ENCODE data around the gene LCORL. TPM values are rescaled to one million over a fixed set of nuclear protein-coding genes. Genes with fewer than 3 reads are reported as not detected.

LCORL gene
- total RNA-seq, 2 donors from 2014 or later: 6.4 to 6.6 TPM

DNA sequence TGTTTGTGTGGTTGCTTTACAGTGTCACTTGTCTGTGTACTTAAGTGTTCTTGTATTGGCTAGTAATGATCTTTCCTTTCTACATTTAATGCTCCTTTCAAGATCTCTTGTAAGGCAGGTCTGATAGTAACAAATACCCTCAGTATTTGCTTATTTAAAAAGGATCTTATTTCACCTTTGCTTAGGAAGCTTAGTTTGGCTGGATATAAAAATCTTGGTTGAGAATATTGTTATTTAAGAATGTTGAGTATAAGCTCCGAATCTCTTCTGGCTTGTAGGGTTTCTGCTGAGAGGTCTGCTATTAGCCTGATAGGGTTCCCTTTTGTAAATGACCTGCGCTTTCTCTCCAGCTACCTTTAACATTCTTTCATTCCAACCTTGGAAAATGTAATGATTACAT lies 35.7 kb downstream of the LCORL start:
- Mint-ChIP-seq H3K4me1 (no peaks in the 10 kb centered on the region), H3K27ac (no peak overlapping the region), H3K27me3 (no peaks in the 10 kb centered on the region), H3K9me3 (peaks cover 10% of the 10 kb centered on the region), H3K36me3 (ENCODE audit: low read depth) (no peaks in the 10 kb centered on the region), H3K4me3 (no peak overlapping the region)
- ATAC-seq (replicated peaks): no peak

DNA sequence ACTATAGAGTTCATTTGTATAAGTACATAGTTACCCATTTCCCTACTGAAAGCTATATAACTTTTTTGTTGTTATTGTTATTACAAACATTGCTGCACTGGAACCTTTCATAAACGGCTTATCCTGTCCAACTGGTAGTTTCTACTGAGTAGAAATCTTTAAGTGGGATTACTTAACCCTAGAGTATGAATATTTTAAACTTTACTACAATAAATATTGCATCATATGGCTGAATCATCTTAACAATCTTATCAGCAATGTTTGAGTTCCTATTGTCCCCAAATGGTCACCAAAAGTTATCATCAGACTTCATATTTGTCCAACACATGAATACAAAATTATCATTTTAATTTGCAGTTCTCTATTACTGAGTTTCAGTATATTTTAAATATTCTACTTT lies 40.5 kb downstream of the LCORL start:
- ATAC-seq (replicated peaks): no peak
- H3K4me1 Mint-ChIP-seq: peaks cover 4% of the 10 kb centered on the region
- H3K27me3 Mint-ChIP-seq: no peaks in the 10 kb centered on the region
- H3K4me3 Mint-ChIP-seq: no peak overlapping the region
- peaks cover 3% of the 10 kb centered on the region for H3K9me3 Mint-ChIP-seq
- no peaks in the 10 kb centered on the region for H3K36me3 Mint-ChIP-seq (ENCODE audit: low read depth)
- no peak overlapping the region for H3K27ac Mint-ChIP-seq

- no peaks in the 10 kb centered on the region for H3K4me1 Mint-ChIP-seq
- ATAC-seq (replicated peaks): no peak
These were observed 52.8 kb downstream of the LCORL start for GRCh38 chr4:17968721-17969120.

DNA sequence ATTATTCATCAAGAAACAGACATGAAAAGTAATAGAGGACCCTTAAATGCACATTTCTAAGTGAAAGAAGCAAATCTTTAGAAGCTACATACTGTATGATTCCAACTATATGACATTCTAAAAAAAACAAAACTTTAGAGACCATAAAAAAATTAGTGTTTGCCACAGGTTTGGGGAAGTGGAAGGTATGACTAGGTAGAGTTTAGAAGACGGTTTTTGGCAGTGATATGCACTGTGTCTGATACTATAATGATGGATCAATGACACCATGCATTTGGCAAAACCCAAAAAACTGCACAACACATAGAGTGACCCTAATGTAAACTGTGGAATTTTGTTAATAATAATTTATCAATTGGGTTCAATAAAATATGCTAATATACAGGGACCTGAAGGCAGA lies 54.5 kb downstream of the LCORL start:
- Mint-ChIP-seq H3K27me3 (no peaks in the 10 kb centered on the region), H3K27ac (no peak overlapping the region), H3K36me3 (ENCODE audit: low read depth) (peaks cover 4% of the 10 kb centered on the region), H3K4me3 (no peak overlapping the region), H3K4me1 (no peaks in the 10 kb centered on the region), H3K9me3 (no peaks in the 10 kb centered on the region)
- no peak for ATAC-seq (replicated peaks)

More at GRCh38 chr4:17968721-17969120, 52.8 kb downstream of the LCORL start:
- Mint-ChIP-seq H3K27ac (no peak overlapping the region), H3K36me3 (ENCODE audit: low read depth) (no peaks in the 10 kb centered on the region), H3K4me3 (no peak overlapping the region), H3K9me3 (no peaks in the 10 kb centered on the region), H3K27me3 (no peaks in the 10 kb centered on the region)

GRCh38 chr4:17966312-17966711 lies 55.2 kb downstream of the LCORL start:
- peaks cover 12% of the 10 kb centered on the region for H3K36me3 Mint-ChIP-seq (ENCODE audit: low read depth)
- no peaks in the 10 kb centered on the region for H3K9me3 Mint-ChIP-seq
- H3K27ac Mint-ChIP-seq: no peak overlapping the region
- no peaks in the 10 kb centered on the region for H3K27me3 Mint-ChIP-seq
- no peak for ATAC-seq (replicated peaks)
- H3K4me1 Mint-ChIP-seq: no peaks in the 10 kb centered on the region
- no peak overlapping the region for H3K4me3 Mint-ChIP-seq

DNA sequence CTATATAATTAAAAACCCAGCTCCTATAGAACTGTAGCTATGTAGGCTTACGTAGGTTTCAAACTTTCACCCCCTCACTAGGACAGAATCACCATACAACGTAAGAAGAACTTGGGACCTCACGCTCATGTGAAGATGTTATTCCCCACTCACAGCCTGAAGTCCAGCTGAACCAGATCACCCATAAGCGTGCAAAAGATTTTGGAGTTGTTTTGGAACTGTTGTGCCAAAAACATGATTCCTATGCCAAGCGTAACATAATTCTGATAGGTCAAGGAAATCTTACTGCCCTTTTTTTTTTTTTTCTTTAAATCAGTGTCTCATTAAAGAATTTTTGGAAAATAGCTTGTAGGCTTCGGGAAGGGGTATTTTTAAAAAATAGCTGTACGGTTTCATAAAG lies 57.0 kb downstream of the LCORL start:
- Mint-ChIP-seq H3K27ac (no peak overlapping the region), H3K9me3 (no peaks in the 10 kb centered on the region), H3K4me1 (no peaks in the 10 kb centered on the region), H3K4me3 (no peak overlapping the region), H3K36me3 (ENCODE audit: low read depth) (peaks cover 25% of the 10 kb centered on the region), H3K27me3 (no peaks in the 10 kb centered on the region)
- no peak for ATAC-seq (replicated peaks)

GRCh38 chr4:17962171-17962570 lies 59.4 kb downstream of the LCORL start:
- ATAC-seq (replicated peaks): no peak
- Mint-ChIP-seq H3K36me3 (ENCODE audit: low read depth) (peaks cover 42% of the 10 kb centered on the region), H3K9me3 (no peaks in the 10 kb centered on the region), H3K27ac (no peak overlapping the region), H3K27me3 (no peaks in the 10 kb centered on the region), H3K4me3 (no peak overlapping the region), H3K4me1 (no peaks in the 10 kb centered on the region)

GRCh38 chr4:17961249-17961648 lies 60.3 kb downstream of the LCORL start:
- no peak overlapping the region for H3K4me3 Mint-ChIP-seq
- H3K9me3 Mint-ChIP-seq: no peaks in the 10 kb centered on the region
- H3K36me3 Mint-ChIP-seq (ENCODE audit: low read depth): peaks cover 44% of the 10 kb centered on the region
- H3K4me1 Mint-ChIP-seq: no peaks in the 10 kb centered on the region
- H3K27ac Mint-ChIP-seq: no peak overlapping the region
- H3K27me3 Mint-ChIP-seq: no peaks in the 10 kb centered on the region
- no peak for ATAC-seq (replicated peaks)

DNA sequence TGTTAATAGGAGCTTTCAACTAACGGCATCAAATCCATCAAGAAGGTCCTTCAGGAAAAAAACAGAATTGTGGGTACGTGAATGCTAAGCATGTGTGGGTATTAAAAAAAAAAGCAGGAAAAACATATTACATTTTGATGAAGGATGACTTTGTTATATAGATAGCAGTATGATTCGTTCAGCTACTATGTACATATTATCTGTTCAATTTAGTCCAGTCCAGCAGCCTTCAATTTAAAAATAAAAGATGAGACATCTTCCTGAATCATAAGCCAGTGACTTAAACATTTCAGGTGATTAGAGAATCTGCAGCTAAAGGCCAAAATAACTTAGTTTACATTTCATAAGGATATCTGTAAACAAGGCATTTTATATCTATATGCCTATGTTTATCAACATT lies 63.4 kb downstream of the LCORL start:
- Mint-ChIP-seq H3K9me3 (no peaks in the 10 kb centered on the region), H3K27ac (no peak overlapping the region), H3K4me3 (no peak overlapping the region), H3K36me3 (ENCODE audit: low read depth) (peaks cover 70% of the 10 kb centered on the region), H3K27me3 (no peaks in the 10 kb centered on the region), H3K4me1 (no peaks in the 10 kb centered on the region)
- ATAC-seq (replicated peaks): no peak

DNA sequence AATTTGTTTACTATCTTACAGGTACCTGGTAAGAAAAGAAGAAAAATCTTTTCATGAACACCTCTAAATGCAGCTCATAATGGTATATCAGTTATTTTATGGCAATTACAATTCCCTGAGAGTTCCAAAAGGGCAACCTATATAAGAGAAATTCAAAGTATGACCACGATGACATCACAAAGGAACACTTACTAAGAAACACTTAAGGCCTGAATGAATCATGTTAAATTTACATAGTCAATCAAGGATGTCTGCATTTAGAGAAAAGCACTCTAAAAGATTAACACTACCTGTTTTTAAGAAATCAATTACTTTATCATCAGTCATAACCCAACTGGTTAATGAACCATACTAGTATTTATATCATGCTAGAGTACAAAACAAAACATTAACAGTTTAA lies 63.9 kb downstream of the LCORL start:
- H3K27ac Mint-ChIP-seq: no peak overlapping the region
- ATAC-seq (replicated peaks): peak; percentile 44
- H3K9me3 Mint-ChIP-seq: no peaks in the 10 kb centered on the region
- H3K27me3 Mint-ChIP-seq: no peaks in the 10 kb centered on the region
- H3K4me3 Mint-ChIP-seq: no peak overlapping the region
- no peaks in the 10 kb centered on the region for H3K4me1 Mint-ChIP-seq
- peaks cover 75% of the 10 kb centered on the region for H3K36me3 Mint-ChIP-seq (ENCODE audit: low read depth)

DNA sequence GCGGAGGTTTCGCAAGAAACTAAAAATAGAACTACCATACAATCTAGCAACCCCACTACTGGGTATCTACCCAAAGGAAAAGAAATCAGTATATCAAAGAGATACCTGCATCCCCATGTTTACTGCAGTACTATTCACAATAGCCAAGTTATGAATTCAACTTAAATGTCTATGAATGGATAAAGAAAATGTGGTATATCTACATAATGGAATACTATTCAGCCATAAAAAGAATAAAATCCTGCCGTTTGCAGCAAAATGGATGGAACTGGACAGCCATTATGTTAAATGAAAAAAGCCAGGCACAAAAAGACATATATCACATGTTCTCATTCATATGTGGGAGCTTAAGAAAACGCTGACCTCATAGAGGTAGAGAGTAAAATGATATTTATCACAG lies 65.3 kb downstream of the LCORL start:
- Mint-ChIP-seq H3K27me3 (no peaks in the 10 kb centered on the region), H3K4me3 (no peak overlapping the region), H3K36me3 (ENCODE audit: low read depth) (peaks cover 64% of the 10 kb centered on the region), H3K4me1 (no peaks in the 10 kb centered on the region), H3K9me3 (no peaks in the 10 kb centered on the region), H3K27ac (no peak overlapping the region)
- no peak for ATAC-seq (replicated peaks)

GRCh38 chr4:17945303-17945702 lies 76.3 kb downstream of the LCORL start:
- Mint-ChIP-seq H3K4me1 (no peaks in the 10 kb centered on the region), H3K9me3 (no peaks in the 10 kb centered on the region), H3K27me3 (no peaks in the 10 kb centered on the region), H3K27ac (no peak overlapping the region), H3K4me3 (no peak overlapping the region), H3K36me3 (ENCODE audit: low read depth) (no peaks in the 10 kb centered on the region)
- ATAC-seq (replicated peaks): no peak

GRCh38 chr4:17941731-17942130 lies 79.8 kb downstream of the LCORL start:
- Mint-ChIP-seq H3K27ac (no peak overlapping the region), H3K4me3 (no peak overlapping the region), H3K27me3 (no peaks in the 10 kb centered on the region), H3K4me1 (no peaks in the 10 kb centered on the region), H3K9me3 (no peaks in the 10 kb centered on the region), H3K36me3 (ENCODE audit: low read depth) (peaks cover 7% of the 10 kb centered on the region)
- ATAC-seq (replicated peaks): no peak

DNA sequence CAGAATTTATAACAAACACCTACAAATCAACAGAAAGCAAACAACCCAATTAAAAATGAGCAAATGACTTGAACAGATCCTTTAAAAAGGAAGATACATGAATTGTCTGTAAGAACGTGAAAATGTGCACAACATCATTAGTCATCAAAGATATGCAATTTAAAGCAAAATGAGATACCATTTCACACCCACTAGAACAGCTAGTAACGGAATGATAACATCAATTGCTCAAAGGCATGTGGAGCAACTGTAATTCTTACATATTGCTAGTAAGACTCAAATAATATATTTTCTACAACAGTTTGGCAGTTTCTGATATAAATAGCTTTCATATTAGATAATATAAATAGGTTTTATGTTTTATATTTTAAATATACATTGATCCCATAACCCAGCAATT lies 82.5 kb downstream of the LCORL start:
- Mint-ChIP-seq H3K4me1 (peaks cover 4% of the 10 kb centered on the region), H3K9me3 (peaks cover 4% of the 10 kb centered on the region), H3K27ac (no peak overlapping the region), H3K36me3 (ENCODE audit: low read depth) (peaks cover 7% of the 10 kb centered on the region), H3K27me3 (no peaks in the 10 kb centered on the region), H3K4me3 (no peak overlapping the region)
- no peak for ATAC-seq (replicated peaks)

- Mint-ChIP-seq H3K4me1 (peaks cover 4% of the 10 kb centered on the region), H3K9me3 (peaks cover 7% of the 10 kb centered on the region), H3K27me3 (no peaks in the 10 kb centered on the region), H3K27ac (no peak overlapping the region), H3K4me3 (no peak overlapping the region), H3K36me3 (ENCODE audit: low read depth) (peaks cover 7% of the 10 kb centered on the region)
- ATAC-seq (replicated peaks): no peak
These were observed 87.3 kb downstream of the LCORL start for GRCh38 chr4:17934286-17934685.

GRCh38 chr4:17933126-17933525 lies 88.4 kb downstream of the LCORL start:
- no peak overlapping the region for H3K4me3 Mint-ChIP-seq
- H3K27ac Mint-ChIP-seq: no peak overlapping the region

More at GRCh38 chr4:17933126-17933525, 88.4 kb downstream of the LCORL start:
- no peak for ATAC-seq (replicated peaks)
- Mint-ChIP-seq H3K9me3 (peaks cover 7% of the 10 kb centered on the region), H3K4me1 (peaks cover 4% of the 10 kb centered on the region), H3K27me3 (no peaks in the 10 kb centered on the region), H3K36me3 (ENCODE audit: low read depth) (no peaks in the 10 kb centered on the region)
